A549 treated with CpdA at 1 μM for 4 hours (cell line): ENCODE measurements around the gene CAMKMT. TPM values are rescaled to one million over a fixed set of nuclear protein-coding genes. Genes with fewer than 3 reads are reported as not detected.

Experiments
- total RNA-seq: library from RNA; stranded (reverse); fragments of 200-300 nt; extraction: Qiagen RNA extraction; gene quantifications from 5 replicates; pipeline ENCODE4 v1.2.3, GENCODE V29; 2022; ENCODE audit warnings: low read depth

Gene CAMKMT
- total RNA-seq: 2.9 to 5.9 TPM (median 5.5 TPM) in 5 replicates

GRCh38 chr2:44361330-44362206 lies at the start of gene CAMKMT, which contains the start of gene PREPL:
TSS of gene CAMKMT (plus strand) at chr2:44361947.
TSS of gene PREPL (minus strand) at chr2:44361494. CDS start at chr2:44346342, 15,152 bp downstream.

Other genes starting within 250 kb of the CAMKMT start
- 25.0 to 35.4 TPM (median 31.0 TPM) in 5 replicates for gene PPM1B, start 193.1 kb upstream of the CAMKMT start, total RNA-seq
- gene SLC3A1, start 86.5 kb upstream of the CAMKMT start, total RNA-seq: 0.98 to 1.7 TPM (median 1.1 TPM) in 5 replicates
- gene PREPL, start 453 bp upstream of the CAMKMT start, total RNA-seq: 22.0 to 26.7 TPM (median 24.7 TPM) in 5 replicates